Stimulated activated CD8-positive, alpha-beta memory T cell treated with anti-CD3 and anti-CD28 coated beads, Interleukin-12 subunit alpha, Interleukin-12 subunit beta, amount 100 ng/mL, for 4 hours (primary cell): ENCODE data around the gene COQ4.

Experiments
- DNase-seq: peaks from one replicate; pipeline ENCODE4 v3.0.0-alpha.2; 2020; ENCODE audit warnings: low read depth

COQ4 gene

DNA sequence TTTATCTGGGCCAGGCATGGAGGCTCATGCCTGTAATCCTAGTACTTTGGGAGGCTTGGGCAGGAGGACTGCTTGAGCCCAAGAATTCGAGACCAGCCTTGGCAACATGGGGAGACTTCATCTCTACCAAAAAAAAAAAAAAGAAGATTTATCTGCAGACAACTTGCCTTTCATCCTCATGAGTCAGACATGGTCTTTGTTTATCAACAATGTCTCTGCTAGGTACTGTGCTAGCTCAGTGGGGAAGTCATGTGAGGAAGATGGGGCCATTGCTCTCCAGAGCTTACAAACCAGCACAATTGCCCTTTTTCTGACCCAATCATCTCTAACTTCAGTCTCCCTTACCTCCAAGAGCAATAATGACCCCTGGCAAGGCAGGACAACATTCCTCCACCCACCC is 50.1 kb downstream of the COQ4 start:
- DNase-seq, result no peak

GRCh38 chr9:128374221-128374675 is 51.6 kb downstream of the COQ4 start:
- DNase-seq, result no peak

- DNase-seq, result no peak
Observed at GRCh38 chr9:128375865-128376264, 53.2 kb downstream of the COQ4 start.

GRCh38 chr9:128382261-128382660 is 59.6 kb downstream of the COQ4 start:
- no peak for DNase-seq

GRCh38 chr9:128383007-128383753 is 60.5 kb downstream of the COQ4 start:
- DNase-seq, result no peak
